IPS-18a (cell line): ENCODE results near the gene MARCHF2.
"Not testable (repeated sequence)": the region's sequence is repeated elsewhere in the genome, so short reads cannot be mapped to it uniquely, and the experiment has no call there.

Experiments used
- H3K27ac ChIP-seq: one replicate; pipeline ENCODE4 v1.5.1; 2013; ENCODE audit warnings: low read length
- H3K27me3 ChIP-seq: one replicate; pipeline ENCODE4 v1.6.1; 2013; ENCODE audit warnings: mild to moderate bottlenecking, low read length; ENCODE audit not compliant: control insufficient read depth, insufficient read depth
- H3K36me3 ChIP-seq: one replicate; pipeline ENCODE4 v1.6.1; 2013; ENCODE audit warnings: low read depth, low read length; ENCODE audit not compliant: control insufficient read depth
- H3K4me1 ChIP-seq: one replicate; pipeline ENCODE4 v1.6.1; 2013; ENCODE audit warnings: low read depth, low read length; ENCODE audit not compliant: control insufficient read depth
- H3K4me3 ChIP-seq: one replicate; pipeline ENCODE4 v1.5.1; 2013; ENCODE audit warnings: low read length
- H3K9ac ChIP-seq: one replicate; pipeline ENCODE4 v1.6.1; 2013; ENCODE audit warnings: mild to moderate bottlenecking, low read length, moderate library complexity
- H3K9me3 ChIP-seq: one replicate; pipeline ENCODE4 v1.6.1; 2013; ENCODE audit warnings: low read depth, low read length; ENCODE audit not compliant: control insufficient read depth

Gene MARCHF2, protein sequence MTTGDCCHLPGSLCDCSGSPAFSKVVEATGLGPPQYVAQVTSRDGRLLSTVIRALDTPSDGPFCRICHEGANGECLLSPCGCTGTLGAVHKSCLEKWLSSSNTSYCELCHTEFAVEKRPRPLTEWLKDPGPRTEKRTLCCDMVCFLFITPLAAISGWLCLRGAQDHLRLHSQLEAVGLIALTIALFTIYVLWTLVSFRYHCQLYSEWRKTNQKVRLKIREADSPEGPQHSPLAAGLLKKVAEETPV

DNA sequence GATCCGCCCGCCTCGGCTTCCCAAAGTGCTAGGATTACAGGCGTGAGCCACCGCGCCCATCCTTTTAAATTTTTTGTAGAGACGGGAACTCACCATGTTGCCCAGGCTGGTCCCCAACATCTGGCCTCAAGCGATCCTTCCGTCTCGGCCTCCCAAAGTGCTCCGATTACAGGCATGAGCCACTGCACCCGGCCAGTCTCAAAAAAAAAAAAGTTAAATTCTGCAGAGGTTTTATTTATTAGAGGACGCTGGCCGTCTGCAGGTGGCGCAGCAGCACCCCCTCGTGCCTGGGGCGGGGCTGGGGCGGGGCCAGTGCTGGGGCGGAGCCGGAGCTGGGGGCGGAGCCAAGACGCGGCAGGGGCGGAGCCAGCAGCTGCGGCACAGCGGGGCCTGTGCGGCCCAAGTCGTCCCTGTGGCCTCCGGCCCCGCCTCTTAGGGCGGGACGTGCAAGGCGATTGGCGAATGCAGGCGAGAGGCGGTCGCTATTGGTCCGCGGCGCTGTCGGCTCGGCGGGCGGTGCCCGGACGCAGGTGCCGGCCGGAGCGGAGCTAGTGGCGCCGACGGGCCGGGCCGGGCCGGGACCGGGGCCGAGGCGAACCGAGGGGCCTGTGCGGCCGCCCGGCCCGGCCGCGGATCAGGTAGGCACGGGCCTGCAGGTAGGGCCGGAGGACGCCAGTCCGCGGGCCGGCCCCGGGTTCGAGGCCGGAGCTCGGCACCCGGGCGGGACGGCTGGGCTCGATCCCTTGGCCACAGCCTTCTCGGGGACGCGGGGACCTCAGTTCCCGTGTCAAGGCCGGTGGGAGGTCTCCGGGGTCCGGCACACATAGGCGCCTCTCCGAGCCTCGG, at the start of gene MARCHF2:
Gene MARCHF2, plus strand, starts transcription at position 523 of the 846 bp plus-strand sequence. CDS start 8,536 bp downstream, outside the sequence.
- H3K4me1 ChIP-seq, result no peaks in the 10 kb centered on the region
- H3K9me3 ChIP-seq, result no peaks in the 10 kb centered on the region
- peak within 1 kb of the TSS; percentile 69 for H3K4me3 ChIP-seq
- peak within 1 kb of the TSS; percentile 10 for H3K9ac ChIP-seq
- H3K27ac ChIP-seq, result no peak within 1 kb of the TSS
- peaks cover 10% of the 10 kb centered on the region for H3K27me3 ChIP-seq
- no peaks in the 10 kb centered on the region for H3K36me3 ChIP-seq

DNA sequence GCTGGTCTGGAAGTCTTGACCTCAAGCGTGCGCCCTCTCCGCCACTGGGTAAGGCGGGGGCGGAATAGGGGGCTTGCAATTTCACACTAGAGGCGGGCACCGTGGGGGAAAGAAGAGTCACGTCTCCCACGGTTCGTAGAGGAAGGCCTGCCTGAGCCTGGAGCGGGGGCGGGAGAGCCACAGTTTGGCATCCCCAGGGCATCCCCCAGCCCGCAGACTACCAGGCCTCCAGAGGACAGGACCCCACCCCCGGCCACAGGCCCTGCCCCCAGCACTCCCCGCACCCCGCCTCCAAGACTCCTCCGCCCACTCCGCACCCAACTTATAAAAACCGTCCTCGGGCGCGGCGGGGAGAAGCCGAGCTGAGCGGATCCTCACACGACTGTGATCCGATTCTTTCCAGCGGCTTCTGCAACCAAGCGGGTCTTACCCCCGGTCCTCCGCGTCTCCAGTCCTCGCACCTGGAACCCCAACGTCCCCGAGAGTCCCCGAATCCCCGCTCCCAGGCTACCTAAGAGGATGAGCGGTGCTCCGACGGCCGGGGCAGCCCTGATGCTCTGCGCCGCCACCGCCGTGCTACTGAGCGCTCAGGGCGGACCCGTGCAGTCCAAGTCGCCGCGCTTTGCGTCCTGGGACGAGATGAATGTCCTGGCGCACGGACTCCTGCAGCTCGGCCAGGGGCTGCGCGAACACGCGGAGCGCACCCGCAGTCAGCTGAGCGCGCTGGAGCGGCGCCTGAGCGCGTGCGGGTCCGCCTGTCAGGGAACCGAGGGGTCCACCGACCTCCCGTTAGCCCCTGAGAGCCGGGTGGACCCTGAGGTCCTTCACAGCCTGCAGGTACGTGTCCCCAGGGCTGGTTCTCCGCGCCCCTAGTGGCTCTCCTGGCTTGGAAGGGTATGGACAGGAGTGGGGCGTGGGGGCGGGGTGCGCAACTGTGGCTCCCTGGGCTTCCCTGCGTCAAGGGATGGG, 49.0 kb upstream of the MARCHF2 start, which contains the start of gene ANGPTL4:
Gene ANGPTL4, plus strand, starts transcription at position 353 of the 969 bp plus-strand sequence. Its CDS starts 167 bp downstream, at position 520.
- no peaks in the 10 kb centered on the region for H3K36me3 ChIP-seq
- H3K4me1 ChIP-seq, result peaks cover 5% of the 10 kb centered on the region
- peaks cover 52% of the 10 kb centered on the region for H3K27me3 ChIP-seq
- H3K9me3 ChIP-seq, result no peaks in the 10 kb centered on the region
- H3K27ac ChIP-seq, result no peak within 1 kb of the TSS
- peak within 1 kb of the TSS; percentile 59 for H3K4me3 ChIP-seq
- H3K9ac ChIP-seq, result peak within 1 kb of the TSS; percentile 42

GRCh38 chr19:8366121-8366581, 47.0 kb upstream of the MARCHF2 start:
- Histone ChIP-seq H3K4me3 (no peak overlapping the region), H3K9ac (no peak overlapping the region), H3K9me3 (no peaks in the 10 kb centered on the region), H3K4me1 (peaks cover 5% of the 10 kb centered on the region), H3K36me3 (no peaks in the 10 kb centered on the region), H3K27me3 (peaks cover 52% of the 10 kb centered on the region), H3K27ac (no peak overlapping the region)

DNA sequence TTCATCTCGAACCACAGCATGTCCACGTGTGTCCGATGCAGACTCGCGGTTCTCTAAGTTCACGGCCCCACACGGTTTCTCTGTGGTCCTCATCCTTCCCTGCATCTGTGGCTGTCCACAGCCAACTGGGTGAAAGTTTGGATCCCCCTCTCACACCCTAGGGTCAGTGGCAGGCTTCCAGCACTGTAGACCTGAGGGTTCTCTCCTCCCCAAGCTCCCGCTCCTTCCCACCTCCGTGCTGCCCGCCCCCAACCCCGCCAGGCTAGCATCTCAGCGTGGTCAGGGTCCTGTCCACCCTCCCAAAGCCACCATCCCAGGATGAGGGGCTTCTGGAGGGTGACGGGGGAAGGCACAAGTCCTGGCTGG, 46.2 kb upstream of the MARCHF2 start:
- no peak overlapping the region for H3K27ac ChIP-seq

DNA sequence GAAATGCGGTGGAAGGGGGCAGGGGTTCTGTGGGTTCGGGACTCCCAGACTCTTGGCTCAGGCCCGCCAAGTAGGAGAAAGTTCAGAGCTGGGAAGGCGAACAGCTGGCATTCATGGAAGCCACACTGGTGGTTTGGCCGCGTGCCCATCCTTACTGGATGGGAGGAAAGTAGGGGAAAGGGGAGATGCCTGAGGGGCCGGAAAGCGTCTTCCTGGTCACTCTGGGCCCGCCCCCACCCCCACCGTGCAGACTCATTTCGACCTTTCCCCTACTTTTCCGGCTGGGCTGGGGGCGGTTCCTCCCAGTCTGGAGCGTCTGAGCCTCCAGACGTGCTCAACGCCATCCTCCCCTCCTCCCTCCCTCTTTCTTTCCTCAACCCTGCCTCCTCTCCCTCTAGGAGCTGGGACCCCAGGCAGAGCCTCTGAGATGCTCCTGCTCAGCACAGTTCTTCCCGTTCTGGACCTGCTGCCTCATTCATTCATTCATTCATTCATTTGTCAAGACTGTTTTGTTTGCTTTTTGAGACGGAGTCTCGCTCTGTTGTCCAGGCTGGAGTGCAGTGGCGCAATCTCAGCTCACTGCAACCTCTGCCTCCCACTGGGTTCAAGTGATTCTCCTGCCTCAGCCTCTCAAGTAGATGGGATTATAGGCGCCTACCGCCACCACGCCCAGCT, 45.6 kb upstream of the MARCHF2 start:
- peaks cover 5% of the 10 kb centered on the region for H3K4me1 ChIP-seq
- H3K27ac ChIP-seq, result no peak overlapping the region
- peak overlapping the region; percentile 15 for H3K4me3 ChIP-seq
- no peaks in the 10 kb centered on the region for H3K9me3 ChIP-seq
- no peak overlapping the region for H3K9ac ChIP-seq
- H3K36me3 ChIP-seq, result no peaks in the 10 kb centered on the region
- peaks cover 44% of the 10 kb centered on the region for H3K27me3 ChIP-seq

More for the DNA sequence above, 46.2 kb upstream of the MARCHF2 start:
- Histone ChIP-seq H3K9ac (no peak overlapping the region), H3K4me1 (peaks cover 5% of the 10 kb centered on the region), H3K27me3 (peaks cover 49% of the 10 kb centered on the region), H3K9me3 (no peaks in the 10 kb centered on the region), H3K36me3 (no peaks in the 10 kb centered on the region), H3K4me3 (peak overlapping the region; percentile 15)

DNA sequence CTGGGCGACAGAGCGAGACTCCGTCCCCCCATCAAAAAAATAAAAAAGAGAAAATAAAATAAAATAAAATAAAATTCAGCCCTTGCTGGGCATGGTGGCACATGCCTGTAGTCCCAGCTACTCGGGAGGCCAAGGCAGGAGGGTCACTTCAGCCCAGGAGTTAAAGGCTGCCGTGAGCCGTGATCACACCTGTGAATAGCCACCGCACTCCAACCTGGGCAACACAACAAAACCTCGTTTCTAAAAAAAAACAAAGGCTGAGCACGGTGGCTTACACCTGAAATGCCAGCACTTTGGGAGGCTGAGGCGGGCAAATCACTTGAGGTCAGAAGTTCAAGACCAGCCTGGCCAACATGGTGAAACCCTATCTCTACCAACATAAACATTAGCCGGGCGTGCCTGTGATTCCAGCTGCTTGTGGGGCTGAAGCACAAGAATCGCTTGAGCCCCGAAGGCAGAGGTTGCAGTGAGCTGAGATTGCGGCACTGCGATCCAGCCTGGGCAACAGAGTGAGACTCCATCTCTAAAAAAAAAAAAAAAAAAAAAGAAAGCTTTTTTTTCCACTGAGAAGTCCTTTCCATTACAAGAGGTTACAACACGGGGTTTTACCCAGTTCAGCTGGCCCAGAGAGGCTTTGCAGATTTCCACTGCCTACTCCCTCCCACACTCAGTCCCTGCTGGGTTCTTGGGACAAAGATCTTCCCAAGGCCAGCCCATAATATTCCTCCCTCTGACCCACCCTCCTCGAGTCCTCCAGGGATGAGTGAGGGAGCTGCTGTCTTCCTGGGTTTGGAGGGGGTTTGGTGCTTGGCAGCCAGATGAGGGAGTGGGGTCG, 42.7 kb upstream of the MARCHF2 start:
- H3K27me3 ChIP-seq, result peaks cover 17% of the 10 kb centered on the region
- no peak overlapping the region for H3K9ac ChIP-seq
- H3K4me1 ChIP-seq, result peaks cover 5% of the 10 kb centered on the region
- H3K9me3 ChIP-seq, result no peaks in the 10 kb centered on the region
- H3K27ac ChIP-seq, result no peak overlapping the region
- no peak overlapping the region for H3K4me3 ChIP-seq
- H3K36me3 ChIP-seq, result no peaks in the 10 kb centered on the region

DNA sequence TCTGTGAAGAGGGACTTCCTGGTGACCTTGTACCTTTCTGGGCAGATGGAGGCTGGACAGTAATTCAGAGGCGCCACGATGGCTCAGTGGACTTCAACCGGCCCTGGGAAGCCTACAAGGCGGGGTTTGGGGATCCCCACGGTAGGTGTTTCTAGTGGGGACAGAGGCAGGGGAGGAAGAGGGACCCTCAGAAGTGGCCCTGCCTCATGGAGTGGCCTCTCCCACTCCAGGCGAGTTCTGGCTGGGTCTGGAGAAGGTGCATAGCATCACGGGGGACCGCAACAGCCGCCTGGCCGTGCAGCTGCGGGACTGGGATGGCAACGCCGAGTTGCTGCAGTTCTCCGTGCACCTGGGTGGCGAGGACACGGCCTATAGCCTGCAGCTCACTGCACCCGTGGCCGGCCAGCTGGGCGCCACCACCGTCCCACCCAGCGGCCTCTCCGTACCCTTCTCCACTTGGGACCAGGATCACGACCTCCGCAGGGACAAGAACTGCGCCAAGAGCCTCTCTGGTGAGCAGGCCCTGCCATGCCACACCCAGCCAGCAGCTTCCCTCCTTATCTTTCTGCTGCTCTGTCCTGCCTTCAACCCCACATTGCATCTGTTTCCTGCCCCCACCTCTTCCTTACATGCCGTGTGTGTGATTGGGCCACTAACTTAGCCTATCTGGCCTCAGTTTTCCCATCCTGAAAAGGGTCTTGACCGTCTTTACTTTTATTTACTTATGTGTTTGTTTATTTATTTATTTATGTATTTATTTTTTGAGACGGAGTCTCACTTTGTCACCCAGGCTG, 41.9 kb upstream of the MARCHF2 start:
- Histone ChIP-seq H3K4me1 (peaks cover 5% of the 10 kb centered on the region), H3K27me3 (peaks cover 9% of the 10 kb centered on the region), H3K4me3 (no peak overlapping the region), H3K27ac (no peak overlapping the region), H3K9me3 (no peaks in the 10 kb centered on the region), H3K36me3 (no peaks in the 10 kb centered on the region), H3K9ac (no peak overlapping the region)

- no peak overlapping the region for H3K4me3 ChIP-seq
- H3K27me3 ChIP-seq, result no peaks in the 10 kb centered on the region
- no peaks in the 10 kb centered on the region for H3K9me3 ChIP-seq
- H3K4me1 ChIP-seq, result no peaks in the 10 kb centered on the region
- H3K36me3 ChIP-seq, result no peaks in the 10 kb centered on the region
- no peak overlapping the region for H3K9ac ChIP-seq
- no peak overlapping the region for H3K27ac ChIP-seq
Observed at GRCh38 chr19:8373867-8374813, 39.0 kb upstream of the MARCHF2 start.

DNA sequence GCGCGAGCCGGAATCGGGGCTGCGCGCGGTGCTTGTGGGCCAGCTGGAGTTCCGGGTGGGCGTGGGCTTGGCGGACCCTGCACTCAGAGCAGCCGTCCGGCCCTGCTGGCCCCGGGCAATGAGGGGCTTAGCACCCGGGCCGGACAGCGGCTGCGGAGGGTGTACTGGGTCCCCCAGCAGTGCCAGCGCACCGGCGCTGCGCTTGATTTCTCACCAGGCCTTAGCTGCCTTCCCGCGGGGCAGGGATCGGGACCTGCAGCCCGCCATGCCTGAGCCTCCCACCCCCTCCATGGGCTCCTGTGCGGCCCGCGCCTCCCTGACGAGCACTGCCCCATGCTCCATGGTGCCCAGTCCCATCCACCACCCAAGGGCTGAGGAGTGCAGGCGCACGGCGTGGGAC, 37.3 kb upstream of the MARCHF2 start:
- not testable (repeated sequence) for H3K27ac ChIP-seq, H3K4me3 ChIP-seq, H3K9ac ChIP-seq, H3K4me1 ChIP-seq, H3K9me3 ChIP-seq, H3K27me3 ChIP-seq, H3K36me3 ChIP-seq
